Adrenal gland (tissue), 12 donors: ENCODE results near the gene FOXO3. TPM values are rescaled to one million over a fixed set of nuclear protein-coding genes. Genes with fewer than 3 reads are reported as not detected.
"Not testable (repeated sequence)": the region's sequence is repeated elsewhere in the genome, so short reads cannot be mapped to it uniquely, and the experiment has no call there.

Experiments used
- DNase-seq, 7 donors: peaks; one replicate each; pipeline ENCODE4 v3.0.0-alpha.2; 2019 to 2020
- H3K27ac ChIP-seq, 5 donors: fragments of 200-600 bp; sonication (generic) in 4 of 5; 1 replicate in 3 of 5; 2 replicates in 2 of 5; pipeline versions ENCODE4 v1.5.1 to v1.8.0; 2016 to 2020; ENCODE audit warnings: mild to moderate bottlenecking in 1 of 5
- H3K27me3 ChIP-seq: fragments of 200-600 bp; 2 replicates; pipeline ENCODE4 v1.8.0; 2021
- H3K36me3 ChIP-seq, 2 donors: fragments of 200-600 bp; replicated peaks in 1 of 2; 1 replicate in 1 of 2; 2 replicates in 1 of 2; pipeline versions ENCODE4 v1.5.1 to v1.8.0; 2018 to 2022
- H3K4me1 ChIP-seq, 2 donors: fragments of 200-600 bp; replicated peaks in 1 of 2; 1 replicate in 1 of 2; 2 replicates in 1 of 2; pipeline versions ENCODE4 v1.5.1 to v1.8.0; 2018 to 2021
- H3K4me3 ChIP-seq, 4 donors: fragments of 200-600 bp; sonication (generic) in 3 of 4; one replicate each; pipeline ENCODE4 v1.5.1; 2016 to 2018
- H3K9me3 ChIP-seq, 3 donors: fragments of 200-600 bp; sonication (generic) in 1 of 3; replicated peaks in 1 of 3; 1 replicate in 2 of 3; 2 replicates in 1 of 3; pipeline versions ENCODE4 v1.5.1 to v1.8.0; 2016 to 2021
- CTCF ChIP-seq, 6 experiments: fragments of 450-650 bp in 4 of 6; fragments of 200-600 bp in 2 of 6; sonication (generic) in 1 of 6; IDR thresholded peaks; 1 replicate in 5 of 6; 2 replicates in 1 of 6; pipeline versions ENCODE4 v1.5.1 to v1.8.0; 2016 to 2021; ENCODE audit warnings: antibody characterized with exemption in 6 of 6, mild to moderate bottlenecking in 2 of 6, moderate library complexity in 1 of 6
- POLR2A ChIP-seq, 2 donors: fragments of 450-650 bp; IDR thresholded peaks; one replicate each; pipeline ENCODE4 v1.6.1; 2017; ENCODE audit warnings: antibody characterized with exemption in 2 of 2, mild to moderate bottlenecking in 2 of 2, moderate library complexity in 1 of 2
- WGBS, 4 donors: extraction: QIAGEN DNeasy Blood & Tissue Kit in 2 of 4; methylation state at CpG; one replicate each; pipeline versions ENCODE4 v1.1.5 to v1.1.7; 2013 to 2017; 5-methylcytosine and 5-hydroxymethylcytosine counted together
- intact Hi-C, 2 donors: fragments of 100-400 bp; cut with DNase I; formaldehyde crosslinking; loops; one replicate each; pipeline versions ENCODE4 v1.14.1 to v1.15.0; 2022 to 2023
- polyA plus RNA-seq, 3 donors: library from polyadenylated mRNA; stranded (reverse); fragments of 200-250 nt in 2 of 3; fragments of 350-450 nt in 1 of 3; fragmentation: Illumina TruSeq in 1 of 3; extraction: RNeasy Lipid Tissue Mini Kit (QIAGEN cat#74804) in 1 of 3; gene quantifications; one replicate each; pipeline ENCODE4 v1.2.3, GENCODE V29; 2013 to 2014
- total RNA-seq, 9 donors: library from RNA; depleted of rRNA in 4 of 9; stranded (reverse); fragments of >200 nt in 4 of 9; fragments of 120-200 nt in 1 of 9; fragmentation: NEBNext Ultra II Directional in 1 of 9; extraction: Animal tissue kit (Norgen Biotek cat#: 25700) in 1 of 9; gene quantifications; one replicate each; pipeline versions ENCODE4 v1.1.0 to v1.2.4, GENCODE V29; 2013 to 2023
- donor health status: healthy with polysubstance abuse.
- donor health status: Bipolar disorder and iron deficiency.
- donor health status: DM: yes; HTN: yes; CAD: no.
- donor health status: DM: no; HTN: no; CAD: no.
- donor health status: DM: no; HTN: no; CAD: no.
- donor health status: DM: yes; HTN: yes; CAD: no.

Gene FOXO3
- total and polyA plus RNA-seq, 12 donors, result 8.3 to 38.7 (median 23.4) TPM

- intact Hi-C loops, result no loop called here
- H3K4me1 ChIP-seq, result no peaks in the 10 kb centered on the region
- DNase-seq, result no peak
- H3K9me3 ChIP-seq, result no peaks in the 10 kb centered on the region
- no peaks in the 10 kb centered on the region for H3K27me3 ChIP-seq
- H3K27ac ChIP-seq, result no peak overlapping the region
- no peak overlapping the region for H3K4me3 ChIP-seq
- no peak for TF ChIP-seq POLR2A (IDR thresholded peaks at IDR 0.05)
- no peak for TF ChIP-seq CTCF (IDR thresholded peaks at IDR 0.05)
- no peaks in the 10 kb centered on the region for H3K36me3 ChIP-seq
- 83 to 97% (median 93%) methylated on average over 1 of the region's 1 CpG for WGBS, 4 donors
These were observed 29.4 kb upstream of the FOXO3 start for GRCh38 chr6:108531332-108531731.

- intact Hi-C loops, result no loop called here
- H3K27me3 ChIP-seq, result no peaks in the 10 kb centered on the region
- WGBS, 4 donors, result 87 to 91% (median 89%) methylated on average over 10 to 11 of the region's 11 CpGs
- no peak overlapping the region for H3K4me3 ChIP-seq
- no peaks in the 10 kb centered on the region for H3K36me3 ChIP-seq
- TF ChIP-seq CTCF (IDR thresholded peaks at IDR 0.05), result no peak
- no peak for TF ChIP-seq POLR2A (IDR thresholded peaks at IDR 0.05)
- H3K27ac ChIP-seq, result no peak overlapping the region
- no peaks in the 10 kb centered on the region for H3K4me1 ChIP-seq
- DNase-seq, result no peak
- H3K9me3 ChIP-seq, result no peaks in the 10 kb centered on the region
These were observed 25.5 kb upstream of the FOXO3 start for GRCh38 chr6:108535114-108535742.

- H3K4me3 ChIP-seq, H3K27me3 ChIP-seq, DNase-seq, intact Hi-C loops, H3K36me3 ChIP-seq, H3K27ac ChIP-seq, H3K9me3 ChIP-seq, H3K4me1 ChIP-seq: not testable (repeated sequence)
- whole genome bisulfite sequencing, 4 donors, result 80 to 87% (median 83%) methylated on average over 4 of the region's 4 CpGs
These were observed 24.7 kb upstream of the FOXO3 start for GRCh38 chr6:108535920-108536535.

- no peak overlapping the region for H3K4me3 ChIP-seq
- WGBS, 4 donors, result 8 to 16% (median 14%) methylated on average over 5 of the region's 5 CpGs
- H3K27me3 ChIP-seq, result no peaks in the 10 kb centered on the region
- H3K36me3 ChIP-seq, result no peaks in the 10 kb centered on the region
- no peaks in the 10 kb centered on the region for H3K4me1 ChIP-seq
- H3K27ac ChIP-seq, result no peak overlapping the region
- intact Hi-C loops, result loop anchor here (2.0 to 10.0 kb wide), 4 partner anchors 243 to 533 kb away; no protein-coding TSS in a partner anchor
- peak; percentile 61 to 90 (median 73) for DNase-seq
- H3K9me3 ChIP-seq, result no peaks in the 10 kb centered on the region
- TF ChIP-seq CTCF (IDR thresholded peaks at IDR 0.05), result peak; percentile 73 to 97 (median 91)
- no peak for TF ChIP-seq POLR2A (IDR thresholded peaks at IDR 0.05)
These were observed 18.6 kb upstream of the FOXO3 start for GRCh38 chr6:108541843-108542759.
